Kidney epithelial cell (primary cell): Measurements from ENCODE around the gene CPNE2. TPM values are rescaled to one million over a fixed set of nuclear protein-coding genes. Genes with fewer than 3 reads are reported as not detected.
"Not testable (repeated sequence)": the region's sequence is repeated elsewhere in the genome, so short reads cannot be mapped to it uniquely, and the experiment has no call there.

Source experiments
- DNase-seq: peaks from one replicate; pipeline ENCODE4 v3.0.0-alpha.2; 2010; ENCODE audit warnings: low read depth
- H3K27me3 ChIP-seq: 2 replicates; pipeline ENCODE4 v1.6.0; 2011; ENCODE audit warnings: low read length; ENCODE audit not compliant: control insufficient read depth, insufficient read depth
- H3K36me3 ChIP-seq: 2 replicates; pipeline ENCODE4 v1.5.1; 2011; ENCODE audit warnings: low read length; ENCODE audit not compliant: control insufficient read depth, insufficient read depth
- H3K4me3 ChIP-seq: 2 replicates; pipeline ENCODE4 v1.5.1; 2011; ENCODE audit warnings: low read depth, mild to moderate bottlenecking, control low read depth, low read length
- total RNA-seq: library from RNA; depleted of rRNA; stranded (reverse); fragments of >200 nt; gene quantifications from 2 replicates; pipeline ENCODE4 v1.2.3, GENCODE V29; 2015
- TF ChIP-seq, protein P1 (sequence below): IDR thresholded peaks from 2 replicates; pipeline ENCODE4 v1.5.1; 2011; ENCODE audit warnings: mild to moderate bottlenecking, moderate library complexity, low read length, control low read depth, inconsistent platforms; ENCODE audit not compliant: insufficient read depth, poor library complexity, severe bottlenecking

The CPNE2 gene
- total RNA-seq, 1 donor from 2014 or later: 24.3 TPM

DNA sequence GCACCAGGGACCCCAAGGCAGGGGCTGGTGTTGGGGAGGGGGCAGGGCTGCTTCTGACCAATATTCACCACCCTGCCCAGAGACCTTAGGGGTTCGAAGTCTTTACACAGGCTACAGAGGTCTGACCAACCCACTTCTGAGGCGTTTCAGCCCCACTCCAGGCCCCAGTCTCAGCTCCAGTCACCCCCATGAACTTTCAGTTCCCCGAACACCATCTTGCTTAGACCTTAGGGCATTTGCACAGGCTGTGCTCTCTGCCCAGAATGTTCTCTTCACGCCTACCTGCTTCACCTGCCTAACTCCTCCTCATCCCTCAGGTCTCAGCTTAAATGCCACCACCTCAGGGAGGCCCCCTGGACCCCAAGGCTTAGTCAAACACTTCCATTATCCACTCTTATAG, 25.8 kb upstream of the CPNE2 start:
- Histone ChIP-seq H3K4me3 (no peak overlapping the region), H3K36me3 (no peaks in the 10 kb centered on the region), H3K27me3 (no peaks in the 10 kb centered on the region)
- DNase-seq: no peak
- TF ChIP-seq, protein P1, sequence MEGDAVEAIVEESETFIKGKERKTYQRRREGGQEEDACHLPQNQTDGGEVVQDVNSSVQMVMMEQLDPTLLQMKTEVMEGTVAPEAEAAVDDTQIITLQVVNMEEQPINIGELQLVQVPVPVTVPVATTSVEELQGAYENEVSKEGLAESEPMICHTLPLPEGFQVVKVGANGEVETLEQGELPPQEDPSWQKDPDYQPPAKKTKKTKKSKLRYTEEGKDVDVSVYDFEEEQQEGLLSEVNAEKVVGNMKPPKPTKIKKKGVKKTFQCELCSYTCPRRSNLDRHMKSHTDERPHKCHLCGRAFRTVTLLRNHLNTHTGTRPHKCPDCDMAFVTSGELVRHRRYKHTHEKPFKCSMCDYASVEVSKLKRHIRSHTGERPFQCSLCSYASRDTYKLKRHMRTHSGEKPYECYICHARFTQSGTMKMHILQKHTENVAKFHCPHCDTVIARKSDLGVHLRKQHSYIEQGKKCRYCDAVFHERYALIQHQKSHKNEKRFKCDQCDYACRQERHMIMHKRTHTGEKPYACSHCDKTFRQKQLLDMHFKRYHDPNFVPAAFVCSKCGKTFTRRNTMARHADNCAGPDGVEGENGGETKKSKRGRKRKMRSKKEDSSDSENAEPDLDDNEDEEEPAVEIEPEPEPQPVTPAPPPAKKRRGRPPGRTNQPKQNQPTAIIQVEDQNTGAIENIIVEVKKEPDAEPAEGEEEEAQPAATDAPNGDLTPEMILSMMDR: no peak

DNA sequence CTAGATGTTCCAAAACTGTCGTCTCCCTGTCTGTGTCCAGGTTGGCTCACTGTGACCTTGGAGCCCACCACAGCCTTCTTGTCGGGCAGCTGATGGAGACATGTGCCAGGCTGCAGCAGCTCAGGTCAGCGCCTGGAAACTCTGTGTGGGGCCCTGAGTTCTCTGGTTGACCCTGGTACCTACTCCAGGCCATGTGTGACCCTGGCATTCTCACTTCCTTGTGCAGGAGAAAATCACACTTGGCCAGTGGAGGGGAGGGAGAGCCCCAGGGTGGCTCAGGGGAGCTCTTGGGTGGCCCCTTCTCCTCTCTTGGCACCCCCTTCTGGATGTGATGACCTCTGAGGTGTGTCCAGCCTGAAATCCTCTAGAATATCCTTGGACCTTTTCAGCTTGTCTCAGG, 25.0 kb upstream of the CPNE2 start:
- Histone ChIP-seq H3K36me3 (no peaks in the 10 kb centered on the region), H3K27me3 (no peaks in the 10 kb centered on the region), H3K4me3 (no peak overlapping the region)
- no peak for DNase-seq
- TF ChIP-seq, protein P1: no peak

DNA sequence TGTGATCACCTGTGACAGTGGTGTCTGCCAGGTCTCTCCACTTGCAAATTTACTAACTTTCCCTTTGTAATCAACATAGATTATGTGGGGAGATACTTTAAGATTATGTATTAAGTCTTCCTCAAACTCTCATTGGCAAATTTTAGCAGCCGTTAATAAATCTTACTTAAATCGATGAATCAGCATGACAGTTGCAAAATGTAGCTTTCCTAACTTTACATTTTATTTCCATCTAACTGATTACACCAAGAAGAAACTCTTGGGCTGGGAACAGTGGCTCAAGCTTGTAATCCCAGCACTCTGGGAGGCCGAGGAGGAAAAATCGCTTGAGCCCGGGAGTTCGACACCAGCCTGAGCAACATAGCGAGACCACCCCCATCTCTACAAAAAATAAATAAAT, 23.3 kb upstream of the CPNE2 start:
- Histone ChIP-seq H3K4me3 (no peak overlapping the region), H3K36me3 (no peaks in the 10 kb centered on the region), H3K27me3 (no peaks in the 10 kb centered on the region)
- TF ChIP-seq, protein P1: no peak
- no peak for DNase-seq

DNA sequence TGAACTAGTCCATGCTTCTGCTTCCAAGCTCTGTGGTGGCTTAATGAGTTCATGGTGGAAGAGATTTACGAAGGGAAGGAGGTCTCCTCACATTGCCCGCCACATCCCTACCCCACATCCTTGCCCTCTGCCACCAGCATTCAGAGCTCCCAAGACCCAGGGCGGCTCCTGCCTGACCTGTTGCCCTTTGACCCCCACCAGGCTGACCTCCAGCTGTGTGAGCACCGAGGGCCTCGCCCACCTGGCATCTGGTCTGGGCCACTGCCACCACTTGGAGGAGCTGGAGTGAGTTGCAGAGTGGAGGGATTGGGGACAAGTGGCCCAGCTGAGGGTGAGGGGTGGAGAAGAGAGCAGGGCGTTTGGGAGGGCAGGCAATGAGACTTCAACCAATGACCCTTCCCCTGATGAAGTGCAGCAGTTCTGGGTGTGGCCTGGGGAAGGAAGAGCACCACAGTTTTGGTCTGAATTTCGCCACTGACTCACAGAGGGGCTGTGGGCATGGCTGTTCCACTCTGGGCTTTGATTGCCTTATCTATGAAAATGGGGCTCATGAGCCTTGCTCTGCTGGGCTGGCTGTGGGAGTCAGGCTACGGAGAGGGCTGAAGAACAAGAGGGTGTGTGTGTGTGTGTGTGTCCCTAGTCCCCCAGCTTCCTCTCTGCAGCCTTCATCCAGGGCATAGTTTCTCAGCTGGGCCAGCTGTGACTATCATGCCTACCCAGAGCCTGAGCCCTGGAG, 22.6 kb upstream of the CPNE2 start:
- DNase-seq: no peak
- TF ChIP-seq, protein P1: no peak
- H3K27me3 ChIP-seq: no peaks in the 10 kb centered on the region

DNA sequence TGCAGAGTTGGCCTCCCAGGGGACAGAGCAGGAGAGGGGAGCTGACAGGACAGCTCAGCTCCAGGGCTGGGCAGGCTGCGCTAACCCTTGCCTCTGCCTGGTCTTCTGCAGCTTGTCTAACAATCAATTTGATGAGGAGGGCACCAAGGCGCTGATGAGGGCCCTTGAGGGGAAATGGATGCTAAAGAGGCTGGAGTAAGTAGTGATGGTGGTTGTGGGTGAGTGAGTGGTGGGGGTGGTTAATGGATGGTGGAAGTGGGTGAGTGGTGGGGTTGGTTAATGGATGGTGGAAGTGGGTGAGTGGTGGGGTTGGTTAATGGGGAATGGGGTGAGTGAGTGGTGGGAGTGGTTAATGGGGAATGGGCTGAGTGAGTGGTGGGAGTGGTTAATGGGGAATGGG, 22.0 kb upstream of the CPNE2 start:
- Histone ChIP-seq H3K4me3 (no peak overlapping the region), H3K36me3 (no peaks in the 10 kb centered on the region), H3K27me3 (no peaks in the 10 kb centered on the region)
- TF ChIP-seq, protein P1: no peak
- no peak for DNase-seq

More for the DNA sequence above, 22.6 kb upstream of the CPNE2 start:
- H3K36me3 ChIP-seq: no peaks in the 10 kb centered on the region
- no peak overlapping the region for H3K4me3 ChIP-seq

DNA sequence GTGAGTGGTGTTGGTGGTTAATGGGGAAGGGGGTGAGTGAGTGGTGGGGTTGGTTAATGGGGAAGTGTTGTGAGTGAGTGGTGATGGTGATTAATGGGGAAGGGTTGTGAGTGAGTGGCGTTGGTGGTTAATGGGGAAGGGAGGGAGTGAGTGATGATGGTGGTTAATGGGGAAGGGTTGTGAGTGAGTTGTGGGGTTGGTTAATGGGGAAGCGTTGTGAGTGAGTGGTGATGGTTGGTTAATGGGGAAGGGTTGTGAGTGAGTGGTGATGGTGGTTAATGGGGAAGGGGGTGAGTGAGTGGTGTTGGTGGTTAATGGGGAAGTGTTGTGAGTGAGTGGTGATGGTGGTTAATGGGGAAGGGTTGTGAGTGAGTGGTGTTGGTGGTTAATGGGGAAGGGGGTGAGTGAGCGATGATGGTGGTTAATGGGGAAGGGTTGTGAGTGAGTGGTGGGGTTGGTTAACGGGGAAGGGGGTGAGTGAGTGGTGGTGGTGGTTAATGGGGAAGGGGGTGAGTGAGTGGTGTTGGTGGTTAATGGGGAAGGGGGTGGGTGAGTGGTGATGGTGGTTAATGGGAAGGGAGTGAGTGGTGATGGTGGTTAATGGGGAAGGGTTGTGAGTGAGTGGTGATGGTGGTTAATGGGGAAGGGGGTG, 21.2 kb upstream of the CPNE2 start:
- DNase-seq, H3K27me3 ChIP-seq, H3K36me3 ChIP-seq, H3K4me3 ChIP-seq: not testable (repeated sequence)
